RPMI8226 (cell line): ENCODE data around the gene NDNF.

Source experiments
- DNase-seq: peaks from one replicate; pipeline ENCODE4 v3.0.0-alpha.2; 2015

Gene NDNF, protein sequence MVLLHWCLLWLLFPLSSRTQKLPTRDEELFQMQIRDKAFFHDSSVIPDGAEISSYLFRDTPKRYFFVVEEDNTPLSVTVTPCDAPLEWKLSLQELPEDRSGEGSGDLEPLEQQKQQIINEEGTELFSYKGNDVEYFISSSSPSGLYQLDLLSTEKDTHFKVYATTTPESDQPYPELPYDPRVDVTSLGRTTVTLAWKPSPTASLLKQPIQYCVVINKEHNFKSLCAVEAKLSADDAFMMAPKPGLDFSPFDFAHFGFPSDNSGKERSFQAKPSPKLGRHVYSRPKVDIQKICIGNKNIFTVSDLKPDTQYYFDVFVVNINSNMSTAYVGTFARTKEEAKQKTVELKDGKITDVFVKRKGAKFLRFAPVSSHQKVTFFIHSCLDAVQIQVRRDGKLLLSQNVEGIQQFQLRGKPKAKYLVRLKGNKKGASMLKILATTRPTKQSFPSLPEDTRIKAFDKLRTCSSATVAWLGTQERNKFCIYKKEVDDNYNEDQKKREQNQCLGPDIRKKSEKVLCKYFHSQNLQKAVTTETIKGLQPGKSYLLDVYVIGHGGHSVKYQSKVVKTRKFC

GRCh38 chr4:121072224-121073003 lies at the start of gene NDNF:
Gene NDNF, minus strand, starts transcription at chr4:121072535. Its CDS starts 26,698 bp downstream, at chr4:121045837.
- peak; percentile 41 for DNase-seq

- no peak for DNase-seq
Measured at GRCh38 chr4:121119715-121120114, 47.4 kb upstream of the NDNF start.

GRCh38 chr4:121118344-121118743 lies 46.0 kb upstream of the NDNF start:
- no peak for DNase-seq

- DNase-seq: no peak
Measured at GRCh38 chr4:121114756-121115155, 42.4 kb upstream of the NDNF start.

GRCh38 chr4:121112530-121112929 lies 40.2 kb upstream of the NDNF start:
- DNase-seq: no peak

- no peak for DNase-seq
Measured at GRCh38 chr4:121108557-121108956, 36.2 kb upstream of the NDNF start.

DNA sequence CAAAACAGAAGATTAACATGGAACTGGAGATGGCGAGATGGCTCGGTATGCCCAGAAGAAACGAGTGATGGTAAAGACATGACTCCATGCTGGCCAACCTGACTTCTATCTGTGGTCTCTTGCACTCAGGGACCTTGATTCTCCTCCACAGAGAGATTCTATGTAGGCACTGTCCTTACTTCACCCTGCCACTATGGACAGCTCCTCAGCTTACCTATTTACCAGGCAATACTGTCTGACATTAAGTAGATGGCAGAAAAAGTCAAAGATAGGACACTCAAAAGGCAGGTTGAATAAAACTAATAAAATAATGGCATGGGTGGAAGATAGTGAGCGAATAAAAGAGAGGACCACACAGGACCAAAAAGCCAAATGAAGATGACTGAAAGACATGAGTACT lies 35.2 kb upstream of the NDNF start:
- DNase-seq: no peak

- DNase-seq: no peak
Measured at GRCh38 chr4:121100093-121100775, 27.9 kb upstream of the NDNF start.

DNA sequence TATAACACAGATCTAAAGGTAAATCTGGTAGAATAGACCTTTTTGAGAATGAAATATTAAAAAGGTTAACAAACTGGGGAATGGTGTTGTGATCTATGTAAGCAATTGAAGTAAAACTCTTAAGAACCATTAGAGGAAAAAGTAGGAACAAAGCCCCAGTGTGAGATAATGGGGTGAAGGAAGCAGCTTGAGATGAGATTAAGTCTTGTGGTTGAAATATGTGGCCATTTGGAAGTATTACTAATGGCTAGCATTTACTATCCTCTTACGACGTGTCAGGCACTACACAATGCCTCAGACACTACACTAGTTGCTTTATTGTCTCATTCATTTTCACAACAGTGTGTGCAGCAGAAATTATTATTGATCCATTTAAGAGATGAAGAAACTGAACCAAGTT lies 25.9 kb upstream of the NDNF start:
- DNase-seq: no peak

DNA sequence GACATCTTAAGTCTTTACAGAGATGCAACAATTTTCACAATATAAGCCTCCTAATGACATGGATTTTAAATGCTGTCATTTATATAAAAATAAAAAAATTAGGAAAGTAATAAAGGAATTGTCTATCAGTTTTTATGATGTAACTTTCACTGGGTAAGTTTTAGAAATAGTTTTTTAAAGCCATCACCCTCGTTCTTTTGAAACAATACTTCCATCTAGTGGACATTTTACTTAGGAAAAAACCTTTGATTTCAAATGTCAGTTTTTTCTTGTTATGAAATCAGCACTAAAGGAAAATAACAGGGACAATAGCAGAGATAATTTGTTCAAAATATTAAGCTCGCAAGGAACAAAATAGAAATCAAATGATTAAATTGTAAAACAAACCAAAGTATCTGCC lies 24.3 kb upstream of the NDNF start:
- no peak for DNase-seq

DNA sequence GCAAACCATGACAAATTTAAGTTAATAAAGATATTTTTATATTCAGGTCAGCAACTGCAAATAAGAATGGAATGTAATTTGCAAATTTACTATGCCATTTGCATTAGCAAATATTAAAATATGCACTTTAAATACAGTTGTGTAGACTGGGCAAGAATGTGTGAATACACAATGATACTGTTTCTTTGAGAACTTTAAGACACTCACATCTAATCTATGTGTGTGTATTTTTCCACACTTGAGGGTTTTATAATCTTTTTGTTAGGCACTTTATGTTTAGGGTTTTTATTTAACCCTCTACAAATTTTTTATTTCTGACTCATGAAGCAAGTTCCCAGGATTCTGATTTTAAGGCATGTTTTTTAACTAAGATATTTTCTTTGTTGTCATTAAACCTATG lies 23.9 kb upstream of the NDNF start:
- DNase-seq: no peak

DNA sequence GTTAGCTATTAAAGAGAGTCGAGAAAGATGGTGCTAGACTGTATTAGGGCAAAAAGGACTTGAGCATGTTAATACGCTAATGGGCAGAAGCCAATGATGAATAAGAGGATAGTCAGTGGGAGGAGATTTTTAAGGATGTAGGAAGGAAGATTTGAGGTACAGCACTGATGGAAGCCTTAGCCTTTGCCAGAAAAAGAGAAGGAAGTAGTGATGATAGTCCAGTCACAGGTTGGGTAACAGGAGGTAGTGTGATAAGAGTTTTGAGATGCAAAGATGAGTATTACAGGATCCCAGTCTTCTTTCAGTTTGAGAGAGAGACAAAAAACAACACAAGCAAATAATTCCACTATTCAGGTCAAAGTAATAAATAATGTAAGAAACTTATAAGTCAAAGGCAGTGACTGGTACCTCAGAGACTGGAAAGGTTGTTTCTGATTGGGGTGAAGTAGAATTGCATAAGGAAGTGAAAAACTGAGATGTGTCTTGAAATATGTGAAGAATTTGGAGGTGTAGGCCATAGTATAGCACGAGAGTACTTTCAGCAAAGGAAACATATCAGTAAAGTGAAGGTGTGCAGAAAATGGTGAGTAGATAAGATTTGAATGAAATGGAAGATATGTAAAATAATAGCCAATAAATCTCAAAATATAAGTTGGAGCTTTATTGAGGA lies 22.1 kb upstream of the NDNF start:
- DNase-seq: no peak

DNA sequence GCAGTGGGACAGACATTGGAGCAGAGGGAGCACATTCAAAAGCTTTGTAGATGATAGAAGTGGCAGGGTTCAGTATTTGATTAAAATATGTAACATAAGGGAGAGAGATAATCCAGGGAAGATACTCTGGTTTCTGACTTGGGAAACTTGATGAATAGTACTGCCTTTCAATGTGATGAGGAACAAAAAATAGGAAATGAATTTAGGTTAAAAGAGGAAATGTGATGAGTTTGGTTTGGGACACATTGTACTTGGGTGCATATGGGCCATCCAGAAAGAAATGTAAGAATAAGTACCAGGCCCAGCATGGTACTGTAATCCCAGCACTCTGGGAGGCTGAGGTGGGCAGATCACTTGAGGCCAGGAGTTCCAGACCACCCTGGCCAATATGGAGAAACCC lies 20.9 kb upstream of the NDNF start:
- no peak for DNase-seq

DNA sequence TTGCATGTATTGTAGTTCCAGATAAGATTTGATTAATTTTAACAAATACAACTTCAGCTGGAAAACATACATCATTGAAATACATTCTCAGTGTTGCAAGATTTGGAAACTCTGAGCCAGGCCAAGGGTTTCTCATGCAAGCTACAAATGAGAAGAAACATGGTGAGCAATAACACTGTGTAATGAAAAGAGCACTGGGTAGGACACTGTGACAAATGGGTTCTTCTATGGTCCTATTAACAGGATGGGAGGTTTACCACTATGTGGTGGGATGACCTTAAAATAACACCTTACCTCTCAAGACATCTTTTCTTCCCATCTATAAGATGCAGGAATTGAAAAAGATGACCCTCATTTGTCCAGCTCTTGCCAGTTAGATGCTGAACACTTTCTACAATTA lies 19.6 kb upstream of the NDNF start:
- no peak for DNase-seq

GRCh38 chr4:121088867-121089266 lies 16.5 kb upstream of the NDNF start:
- no peak for DNase-seq

DNA sequence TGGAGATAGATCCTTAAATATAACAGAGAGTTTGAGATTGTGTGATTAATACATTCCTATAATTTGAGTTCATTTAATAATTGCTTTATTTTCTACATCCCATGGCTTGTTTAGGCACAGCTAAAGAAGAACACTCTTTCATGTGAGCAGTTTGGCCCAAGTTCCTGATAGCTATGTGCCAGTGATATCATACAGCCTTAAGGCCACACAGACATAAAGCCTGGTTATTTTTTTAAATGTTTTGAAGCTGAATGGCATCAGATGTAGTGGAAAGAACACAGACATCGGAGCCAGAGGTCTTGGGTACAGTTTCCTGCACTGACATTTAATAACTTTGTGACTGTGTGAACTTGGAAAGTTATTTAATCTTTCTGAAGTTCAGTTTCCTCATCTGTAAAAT lies 7.0 kb upstream of the NDNF start:
- no peak for DNase-seq

- DNase-seq: no peak
Measured at GRCh38 chr4:121077496-121077895, 5.2 kb upstream of the NDNF start.

DNA sequence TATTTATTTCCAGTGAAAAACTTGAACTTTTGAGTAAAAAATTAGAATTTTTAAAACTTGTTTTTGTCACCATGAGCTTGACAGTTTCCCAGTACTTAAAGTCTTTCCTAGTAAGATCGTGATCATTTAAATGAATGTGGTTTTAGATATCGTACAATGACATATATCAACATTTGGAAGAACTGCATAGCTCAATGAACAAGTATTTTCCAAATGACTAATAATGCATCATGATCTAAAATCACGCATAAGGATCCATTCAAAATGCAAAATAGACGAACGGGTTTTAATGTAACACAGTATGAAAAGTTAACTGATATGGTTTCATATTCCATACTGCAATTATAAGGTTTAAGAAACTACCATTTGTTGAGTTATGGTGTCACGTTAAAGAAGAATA lies 4.1 kb upstream of the NDNF start:
- DNase-seq: no peak

DNA sequence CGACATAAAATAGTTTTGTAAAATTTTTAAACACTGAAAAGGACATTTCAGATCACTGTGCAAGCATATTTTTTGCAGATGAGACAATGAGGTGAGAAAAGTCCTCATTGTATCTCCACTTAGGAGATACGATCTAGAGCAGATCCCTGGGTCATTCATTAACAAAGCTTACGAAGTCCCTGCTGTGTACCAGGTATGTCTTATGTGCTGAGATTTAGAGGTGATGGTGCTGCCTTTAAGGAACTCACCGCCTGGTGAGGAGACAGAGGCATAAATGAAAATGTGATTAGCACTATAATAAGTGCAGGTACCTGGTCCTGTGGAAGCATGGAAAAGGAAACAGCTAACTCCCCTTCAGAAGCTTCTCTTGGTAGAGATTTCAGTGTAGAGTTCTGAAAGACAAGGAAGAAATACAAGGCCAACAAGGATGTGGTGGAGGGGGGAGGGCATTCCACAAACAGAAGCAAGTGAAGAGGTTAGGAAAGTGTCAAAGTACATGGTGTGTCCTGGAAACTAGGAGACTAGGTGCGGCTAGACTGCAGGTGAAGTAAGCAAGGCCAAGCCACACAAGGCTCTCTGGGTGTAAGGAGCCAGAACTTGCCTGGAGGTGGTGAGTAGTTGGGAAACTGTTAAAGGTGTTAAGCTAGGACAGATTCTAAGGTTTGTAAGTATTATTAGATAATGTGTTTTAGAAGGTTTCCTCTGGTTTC lies 1.5 kb upstream of the NDNF start:
- DNase-seq: no peak

DNA sequence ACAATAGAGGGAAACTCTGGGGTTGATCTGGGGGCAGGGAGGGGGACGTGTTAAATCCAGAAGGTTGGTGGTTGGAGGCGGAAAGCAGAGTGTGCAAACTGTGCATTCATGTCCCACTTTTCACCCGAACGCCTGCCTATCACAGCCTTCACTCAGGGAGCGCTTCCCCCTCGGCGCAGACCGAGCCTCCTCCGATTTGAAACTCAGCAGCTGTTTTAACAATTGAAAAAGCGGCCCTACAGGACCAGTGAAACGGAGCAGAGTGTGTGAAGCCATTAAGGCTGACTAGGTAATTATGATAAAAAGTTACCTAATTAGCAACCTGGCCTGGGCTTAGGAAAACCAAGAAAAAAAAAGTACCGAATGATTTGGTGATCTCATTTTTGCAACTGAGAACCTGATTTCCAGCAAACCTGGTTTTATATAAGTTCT lies 685 bp upstream of the NDNF start:
- DNase-seq: peak; percentile 56

DNA sequence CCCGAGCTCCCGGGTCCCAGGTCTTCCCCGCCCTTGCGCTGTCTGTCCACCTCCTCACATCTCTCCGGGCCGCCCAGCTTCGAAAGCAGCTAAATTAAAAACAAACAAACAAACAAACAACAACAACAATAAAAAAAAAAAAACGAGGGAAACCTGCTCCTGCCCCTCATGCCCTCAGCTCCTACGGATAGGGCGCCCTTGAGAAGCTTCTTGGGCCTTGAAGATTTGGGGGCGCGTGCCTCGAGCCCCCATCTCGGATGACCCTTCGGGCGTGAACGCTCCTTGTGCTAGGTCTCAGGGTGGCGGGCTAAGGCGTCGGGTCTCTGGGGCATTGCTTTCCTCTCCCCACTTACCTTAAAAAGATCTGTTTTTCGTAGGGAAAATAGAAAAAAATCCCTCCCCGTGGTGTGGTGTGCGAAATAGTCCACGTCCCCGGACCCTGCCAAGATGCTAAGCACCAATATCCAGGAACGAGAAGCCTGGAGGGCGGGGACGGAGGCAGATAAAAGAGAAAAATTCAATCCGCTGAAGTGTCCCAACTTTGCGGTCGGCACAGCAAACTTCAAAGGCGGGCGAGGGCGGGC lies 603 bp downstream of the NDNF start:
- no peak for DNase-seq
